Measurements from ENCODE around the gene SIPA1L3. TPM values are rescaled to one million over a fixed set of nuclear protein-coding genes. Genes with fewer than 3 reads are reported as not detected.

Gene SIPA1L3
- total and polyA plus RNA-seq, 8 donors: 19.7 to 44.8 (median 25.8) TPM

GRCh38 chr19:37943480-37943879, 36.5 kb downstream of the SIPA1L3 start:
- DNase-seq (peak in 1 of 6 donors; percentile 26), FAIRE-seq (no peak), ATAC-seq (peak; percentile 71 to 86 (median 78))
- H3K4me1 ChIP-seq: peaks cover 0 to 12% (median 7%) of the 10 kb centered on the region in 3 donors
- intact Hi-C loops (cut with DNase I): no loop called here
- no peak overlapping the region for H3K4me3 ChIP-seq
- no peaks in the 10 kb centered on the region for H3K27me3 ChIP-seq
- H3K27ac ChIP-seq: peak overlapping the region in 2 of 4 donors; percentile 8 to 44
- no peak for TF ChIP-seq CTCF (IDR thresholded peaks at IDR 0.05)
- no peaks in the 10 kb centered on the region for H3K36me3 ChIP-seq
- no peaks in the 10 kb centered on the region for H3K9me3 ChIP-seq
- WGBS, 2 donors: 24 to 27% methylated on average over 5 of the region's 5 CpGs

GRCh38 chr19:37946132-37946531, 39.1 kb downstream of the SIPA1L3 start:
- no peak for TF ChIP-seq CTCF (IDR thresholded peaks at IDR 0.05)
- Histone ChIP-seq H3K4me1 (peaks cover 0 to 12% (median 7%) of the 10 kb centered on the region in 3 donors), H3K27me3 (no peaks in the 10 kb centered on the region), H3K4me3 (no peak overlapping the region), H3K36me3 (no peaks in the 10 kb centered on the region), H3K27ac (no peak overlapping the region), H3K9me3 (no peaks in the 10 kb centered on the region)
- DNase-seq: no peak
- ATAC-seq: no peak
- FAIRE-seq: no peak
- intact Hi-C loops (cut with DNase I): no loop called here
- WGBS, 2 donors: 98 to 100% methylated on average over 6 of the region's 6 CpGs

- no peak overlapping the region for H3K4me3 ChIP-seq
- no peaks in the 10 kb centered on the region for H3K9me3 ChIP-seq
- H3K27me3 ChIP-seq: no peaks in the 10 kb centered on the region
- FAIRE-seq: no peak
- intact Hi-C loops (cut with DNase I): no loop called here
- no peak for ATAC-seq
- DNase-seq: no peak
- no peaks in the 10 kb centered on the region for H3K36me3 ChIP-seq
- 82 to 86% methylated on average over 5 of the region's 5 CpGs for WGBS, 2 donors
- no peak overlapping the region for H3K27ac ChIP-seq
- TF ChIP-seq CTCF (IDR thresholded peaks at IDR 0.05): no peak
- peaks cover 0 to 7% (median 7%) of the 10 kb centered on the region in 3 donors for H3K4me1 ChIP-seq
Observed at GRCh38 chr19:37947778-37948177, 40.8 kb downstream of the SIPA1L3 start.

- H3K36me3 ChIP-seq: no peaks in the 10 kb centered on the region
- TF ChIP-seq CTCF (IDR thresholded peaks at IDR 0.05): no peak
Observed at GRCh38 chr19:37948362-37948761, 41.4 kb downstream of the SIPA1L3 start.

GRCh38 chr19:37950471-37951175, 43.6 kb downstream of the SIPA1L3 start:
- H3K4me1 ChIP-seq: no peaks in the 10 kb centered on the region
- no peak for TF ChIP-seq CTCF (IDR thresholded peaks at IDR 0.05)
- FAIRE-seq (no peak), DNase-seq (no peak), ATAC-seq (no peak)
- H3K27ac ChIP-seq: no peak overlapping the region
- no peaks in the 10 kb centered on the region for H3K36me3 ChIP-seq
- whole genome bisulfite sequencing, 2 donors: 90 to 94% methylated on average over 25 of the region's 25 CpGs
- no peak overlapping the region for H3K4me3 ChIP-seq
- no peaks in the 10 kb centered on the region for H3K9me3 ChIP-seq
- no peaks in the 10 kb centered on the region for H3K27me3 ChIP-seq
- intact Hi-C loops (cut with DNase I): no loop called here

More at GRCh38 chr19:37948362-37948761, 41.4 kb downstream of the SIPA1L3 start:
- ATAC-seq (peak in 2 of 4 donors; percentile 6 to 18), FAIRE-seq (no peak), DNase-seq (no peak)
- 76% methylated on average over 6 of the region's 6 CpGs for WGBS, 2 donors
- Histone ChIP-seq H3K27ac (no peak overlapping the region), H3K4me3 (no peak overlapping the region), H3K9me3 (no peaks in the 10 kb centered on the region), H3K4me1 (peaks cover 0 to 7% (median 7%) of the 10 kb centered on the region in 3 donors), H3K27me3 (no peaks in the 10 kb centered on the region)
- intact Hi-C loops (cut with DNase I): no loop called here

Measured in pancreas (tissue), 10 donors.